ENCODE data around the gene ASPSCR1. TPM values are rescaled to one million over a fixed set of nuclear protein-coding genes. Genes with fewer than 3 reads are reported as not detected.

Gene ASPSCR1
- total RNA-seq, 4 donors from 2014 or later = 11.7 to 24.4 (median 18.6) TPM

DNA sequence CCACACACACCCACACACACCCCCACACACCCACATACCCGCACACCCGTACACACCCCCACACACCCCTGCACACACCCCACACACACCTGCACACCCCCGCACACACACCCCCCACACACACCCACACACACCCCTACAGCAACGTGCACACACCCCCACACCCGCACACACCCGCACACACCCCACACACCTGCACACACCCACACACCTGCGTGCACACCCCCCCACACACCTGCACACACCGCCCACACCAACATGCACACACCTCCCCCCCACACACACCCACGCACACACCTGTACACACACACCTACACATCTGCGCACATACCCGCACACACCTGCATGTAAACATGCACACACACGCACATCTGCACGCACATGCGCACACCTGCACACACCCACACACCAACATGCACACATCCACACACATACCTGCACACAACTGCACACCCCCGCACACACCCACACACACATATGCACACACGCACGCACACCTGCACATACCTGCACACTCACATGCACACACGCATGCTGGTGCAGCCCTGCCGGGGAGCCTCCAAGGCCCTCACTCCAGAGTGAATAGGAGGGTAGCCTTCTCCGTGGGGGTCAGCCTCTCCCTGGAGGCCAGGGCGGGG lies 7.5 kb downstream of the ASPSCR1 start:
- WGBS, 2 donors (ENCODE audit: low coverage in 1 of 2) = 90 to 96% methylated on average over 4 to 12 of the region's 21 CpGs
- Histone ChIP-seq H3K27me3 (no peaks in the 10 kb centered on the region), H3K9me3 (no peaks in the 10 kb centered on the region), H3K4me3 (no peak overlapping the region), H3K4me1 (no peaks in the 10 kb centered on the region), H3K36me3 (peaks cover 0 to 82% of the 10 kb centered on the region in 2 donors), H3K27ac (no peak overlapping the region)
- no peak for ATAC-seq
- TF ChIP-seq POLR2AphosphoS5 (IDR thresholded peaks at IDR 0.05) (no peak), POLR2A (IDR thresholded peaks at IDR 0.05) (no peak), EP300 (IDR thresholded peaks at IDR 0.05) (no peak), CTCF (IDR thresholded peaks at IDR 0.05) (no peak)

DNA sequence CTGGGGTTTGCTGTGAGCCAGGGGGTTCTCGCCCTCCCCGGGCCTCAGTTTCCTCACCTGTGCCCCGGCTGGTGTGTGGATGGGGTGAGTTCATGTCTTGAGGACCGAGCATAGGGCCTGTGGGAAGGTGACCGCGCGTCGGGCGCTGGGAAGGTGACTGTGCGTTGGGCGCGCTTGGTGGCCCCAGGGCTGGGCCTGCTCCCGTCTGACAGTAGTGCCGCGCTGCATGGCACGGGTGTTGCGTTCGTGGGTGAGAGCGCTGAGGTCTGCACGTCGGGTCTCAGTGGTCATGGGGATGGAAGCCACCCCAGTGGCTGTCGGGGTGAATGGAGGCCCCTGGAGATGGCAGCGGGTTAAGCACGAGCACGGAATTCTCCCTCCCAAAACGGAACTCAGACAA lies 9.2 kb downstream of the ASPSCR1 start:
- TF ChIP-seq EP300 (IDR thresholded peaks at IDR 0.05) = no peak
- TF ChIP-seq POLR2A (IDR thresholded peaks at IDR 0.05) = no peak
- no peak for TF ChIP-seq POLR2AphosphoS5 (IDR thresholded peaks at IDR 0.05)
- no peak for TF ChIP-seq CTCF (IDR thresholded peaks at IDR 0.05)
- Histone ChIP-seq H3K27me3 (no peaks in the 10 kb centered on the region), H3K9me3 (no peaks in the 10 kb centered on the region), H3K4me1 (peaks cover 0 to 8% (median 6%) of the 10 kb centered on the region in 3 donors), H3K4me3 (no peak overlapping the region), H3K27ac (no peak overlapping the region), H3K36me3 (peaks cover 0 to 71% of the 10 kb centered on the region in 2 donors)
- ATAC-seq = no peak
- WGBS, 2 donors (ENCODE audit: low coverage in 1 of 2) = 88% methylated on average over 2 of the region's 26 CpGs; no CpG with 5 or more reads in 1 of the 2 donors

- TF ChIP-seq POLR2A (IDR thresholded peaks at IDR 0.05) = no peak
- H3K4me3 ChIP-seq = no peak overlapping the region
- no peak overlapping the region for H3K27ac ChIP-seq
- 81 to 92% methylated on average over 16 to 18 of the region's 26 CpGs for WGBS, 2 donors (ENCODE audit: low coverage in 1 of 2)
- no peak for ATAC-seq
- H3K4me1 ChIP-seq = peaks cover 0 to 14% (median 12%) of the 10 kb centered on the region in 3 donors
- H3K27me3 ChIP-seq = no peaks in the 10 kb centered on the region
- no peaks in the 10 kb centered on the region for H3K9me3 ChIP-seq
- peaks cover 0 to 65% of the 10 kb centered on the region in 2 donors for H3K36me3 ChIP-seq
Measured at GRCh38 chr17:81987161-81987770, 9.8 kb downstream of the ASPSCR1 start.

GRCh38 chr17:81990836-81991683 lies 13.6 kb downstream of the ASPSCR1 start:
- H3K27me3 ChIP-seq = no peaks in the 10 kb centered on the region
- ATAC-seq = no peak
- no peaks in the 10 kb centered on the region for H3K9me3 ChIP-seq
- TF ChIP-seq POLR2A (IDR thresholded peaks at IDR 0.05) (no peak), EP300 (IDR thresholded peaks at IDR 0.05) (no peak), CTCF (IDR thresholded peaks at IDR 0.05) (no peak), POLR2AphosphoS5 (IDR thresholded peaks at IDR 0.05) (no peak)
- peaks cover 0 to 29% (median 16%) of the 10 kb centered on the region in 3 donors for H3K4me1 ChIP-seq
- peaks cover 0 to 56% of the 10 kb centered on the region in 2 donors for H3K36me3 ChIP-seq
- WGBS, 2 donors (ENCODE audit: low coverage in 1 of 2) = 40 to 94% methylated on average over 1 to 6 of the region's 25 CpGs
- peak overlapping the region in 3 of 4 donors; percentile 45 to 70 (median 66) for H3K27ac ChIP-seq
- H3K4me3 ChIP-seq = peak overlapping the region in 1 of 2 donors; percentile 27

- Histone ChIP-seq H3K27ac (peak overlapping the region in 3 of 4 donors; percentile 45 to 70 (median 66)), H3K36me3 (peaks cover 0 to 56% of the 10 kb centered on the region in 2 donors), H3K4me1 (peaks cover 0 to 29% (median 16%) of the 10 kb centered on the region in 3 donors), H3K27me3 (no peaks in the 10 kb centered on the region), H3K9me3 (no peaks in the 10 kb centered on the region), H3K4me3 (peak overlapping the region in 1 of 2 donors; percentile 27)
- ATAC-seq = peak; percentile 73
- WGBS, 2 donors (ENCODE audit: low coverage in 1 of 2) = no CpG with 5 or more reads among the region's 31 CpGs
- TF ChIP-seq EP300 (IDR thresholded peaks at IDR 0.05) (no peak), CTCF (IDR thresholded peaks at IDR 0.05) (peak in 1 of 4 experiments; percentile 19)
Measured at GRCh38 chr17:81991684-81992305, 14.4 kb downstream of the ASPSCR1 start.

Measured in gastroesophageal sphincter (tissue), 4 donors.